ENCODE results near the gene DET1.
"Not testable (repeated sequence)": the region's sequence is repeated elsewhere in the genome, so short reads cannot be mapped to it uniquely, and the experiment has no call there.

Gene DET1

DNA sequence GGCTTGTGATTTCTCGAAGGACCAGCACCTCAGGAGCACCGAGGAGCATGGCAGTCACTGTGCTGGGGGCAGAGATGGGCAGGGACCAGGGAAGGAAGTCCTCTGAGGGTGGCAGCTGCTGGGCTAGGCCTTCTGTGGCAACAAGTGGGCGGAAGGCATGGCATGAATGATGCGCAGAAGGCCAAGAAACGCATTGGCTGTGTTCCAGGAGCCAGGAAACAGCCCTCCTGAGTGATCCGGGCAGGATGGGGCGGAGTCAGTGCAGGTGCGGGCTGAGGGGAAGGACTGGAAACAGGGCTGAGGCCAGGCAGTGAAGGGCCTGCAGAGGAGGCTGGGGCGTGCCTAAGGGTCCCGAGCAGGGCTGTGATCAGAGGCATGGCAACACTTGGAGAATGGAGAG, 55.3 kb downstream of the DET1 start:
- no peak for DNase-seq

DNA sequence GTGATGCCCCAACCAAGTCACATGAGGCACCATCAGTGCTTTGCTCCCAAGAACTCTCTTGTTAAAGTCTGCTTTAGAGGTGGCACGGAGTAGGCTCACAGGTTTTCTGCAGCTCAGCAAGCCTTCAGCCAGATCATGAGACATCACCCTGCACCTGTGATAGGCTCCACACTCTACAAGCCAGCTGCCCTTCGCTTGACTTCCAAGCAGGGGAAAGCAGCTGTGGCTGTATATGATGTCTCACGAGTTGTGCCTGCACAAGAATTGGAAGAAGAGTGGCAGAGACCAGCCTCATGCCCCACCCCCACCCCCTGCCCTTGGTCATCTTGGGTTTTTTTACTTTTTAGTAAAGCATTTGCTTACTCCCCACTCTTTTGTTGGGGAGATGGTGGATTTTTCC, 56.4 kb downstream of the DET1 start:
- DNase-seq: no peak

DNA sequence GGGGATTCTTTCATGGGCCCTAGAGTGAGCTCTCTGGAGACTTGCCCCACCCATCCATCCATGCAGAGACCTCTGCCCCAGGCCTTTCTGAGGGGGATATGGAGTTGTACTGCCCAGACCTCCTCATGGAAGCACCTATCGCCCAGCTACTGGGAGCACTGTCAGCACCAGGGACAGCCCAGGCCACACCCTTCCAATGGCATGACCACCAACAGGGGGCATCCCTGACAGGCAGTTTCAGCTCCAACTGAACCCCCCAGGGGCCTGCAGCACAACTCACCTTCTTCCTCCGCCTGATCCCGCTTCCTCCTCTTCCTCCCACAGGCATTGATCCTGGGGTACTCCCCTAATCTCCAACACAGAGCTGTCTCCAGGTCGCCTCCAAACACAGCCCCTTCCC, 57.2 kb downstream of the DET1 start:
- no peak for DNase-seq

DNA sequence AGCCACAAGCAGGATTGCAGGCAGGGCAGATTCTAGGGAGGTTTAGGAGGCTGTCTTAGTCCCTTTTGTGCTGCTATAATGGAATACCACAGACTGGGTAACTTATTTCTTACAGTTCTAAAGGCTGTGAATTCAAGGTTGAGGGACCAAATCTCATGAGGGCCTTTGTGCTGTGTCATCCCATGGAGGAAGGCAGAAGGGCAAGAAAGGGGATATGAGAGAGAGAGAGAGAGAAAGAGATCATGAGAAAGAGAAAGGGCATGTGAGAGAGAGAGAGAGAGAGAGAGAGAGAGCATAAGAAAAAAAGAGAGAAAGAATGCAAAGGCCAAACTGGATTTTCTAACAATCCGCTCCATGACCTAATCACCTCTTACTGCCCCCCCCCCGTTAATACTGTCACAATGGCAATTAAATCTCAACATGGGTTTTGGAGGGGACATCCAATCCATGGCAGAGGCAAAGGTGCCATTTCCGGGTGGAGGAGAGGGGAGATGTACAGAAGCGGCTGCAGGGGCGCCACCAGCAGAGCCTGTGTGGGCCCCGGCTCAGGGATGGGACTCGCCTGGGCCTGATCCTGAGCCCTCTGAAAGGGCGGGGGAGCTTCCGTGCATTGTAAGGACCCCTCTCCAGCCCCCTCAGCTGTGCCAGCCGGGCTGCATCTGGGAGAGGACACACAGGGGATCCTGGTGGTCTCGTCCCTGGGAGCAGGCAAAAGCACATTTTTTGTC, 58.5 kb downstream of the DET1 start:
- no peak for DNase-seq

DNA sequence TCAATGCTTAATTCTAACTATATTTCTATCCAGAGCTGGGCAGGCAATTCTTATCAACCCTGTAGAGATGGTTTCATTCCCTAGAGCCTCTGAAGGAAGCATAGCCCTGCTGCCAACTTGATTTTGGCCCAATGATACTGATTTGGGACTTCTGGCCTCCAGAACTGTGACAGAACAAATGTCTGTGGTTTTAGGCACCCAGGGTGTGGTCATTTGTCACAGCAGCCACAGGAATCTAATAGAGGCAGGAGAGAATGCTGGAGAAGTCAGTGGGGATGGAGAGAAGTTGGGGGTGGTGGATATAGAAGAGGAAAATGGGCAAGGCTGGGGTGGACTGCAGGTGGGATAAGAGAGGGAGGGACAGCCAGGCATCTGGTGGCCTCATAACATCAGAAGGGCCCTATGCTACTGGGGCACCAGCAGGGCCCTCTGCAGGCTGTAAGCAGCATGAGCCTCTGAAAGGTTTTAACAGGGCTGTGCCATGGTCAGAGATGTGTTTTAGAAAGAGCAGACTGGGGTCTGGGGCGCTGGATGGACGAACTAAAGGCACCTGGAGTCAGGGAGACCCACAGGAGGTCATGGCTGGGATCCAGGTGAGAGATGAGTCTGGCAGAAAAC, 59.2 kb downstream of the DET1 start:
- no peak for DNase-seq

DNA sequence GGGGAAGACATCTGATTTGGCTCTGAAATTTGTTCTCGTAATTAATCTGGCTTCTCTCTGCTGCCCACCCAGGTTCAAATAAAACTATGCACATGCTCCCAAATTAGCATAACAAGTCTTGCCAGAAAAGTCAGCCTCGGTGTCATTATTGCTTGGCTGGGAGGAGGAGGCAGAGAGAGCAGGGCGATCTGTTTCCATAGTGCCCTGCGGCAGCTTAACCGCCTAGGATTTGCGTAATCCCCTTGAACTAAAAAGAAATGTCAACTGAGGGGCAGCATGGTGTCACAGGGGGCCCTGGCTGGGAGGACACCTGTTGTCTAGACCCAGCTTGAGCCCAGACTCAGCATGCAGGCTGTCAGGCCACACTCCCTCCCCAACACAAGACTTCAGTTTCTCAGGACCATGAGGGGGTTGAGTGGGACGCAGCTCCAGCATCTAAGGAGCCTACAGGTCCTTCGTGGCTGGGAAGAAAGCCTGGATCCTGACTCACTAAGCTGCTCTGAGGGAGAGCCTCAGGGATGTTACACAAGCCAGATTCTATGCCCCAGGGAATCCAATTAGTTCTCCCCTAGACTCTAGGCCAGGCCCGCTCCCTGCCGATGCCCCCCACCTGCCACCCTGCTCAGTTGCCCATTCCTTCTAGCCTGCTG, 61.7 kb downstream of the DET1 start:
- no peak for DNase-seq

DNA sequence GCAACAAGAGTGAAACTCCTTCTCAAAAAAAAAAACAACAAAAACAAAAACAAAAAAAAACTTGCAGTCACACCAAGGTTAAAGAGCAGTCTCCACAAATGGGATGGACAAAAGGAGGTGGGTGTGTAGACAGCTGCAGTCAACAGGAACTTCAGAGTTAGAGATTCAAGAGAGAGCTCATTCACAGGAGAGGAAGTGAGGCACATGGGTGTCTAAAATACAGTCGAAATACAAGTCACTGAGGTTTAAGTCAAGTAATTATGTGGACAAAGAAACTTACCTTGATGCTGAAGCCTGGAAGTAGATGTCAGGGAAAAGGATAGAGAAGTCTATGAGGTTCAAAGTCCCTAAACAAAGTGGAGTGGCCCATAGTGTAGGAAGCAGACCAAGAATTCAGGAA, 64.2 kb downstream of the DET1 start:
- no peak for DNase-seq

DNA sequence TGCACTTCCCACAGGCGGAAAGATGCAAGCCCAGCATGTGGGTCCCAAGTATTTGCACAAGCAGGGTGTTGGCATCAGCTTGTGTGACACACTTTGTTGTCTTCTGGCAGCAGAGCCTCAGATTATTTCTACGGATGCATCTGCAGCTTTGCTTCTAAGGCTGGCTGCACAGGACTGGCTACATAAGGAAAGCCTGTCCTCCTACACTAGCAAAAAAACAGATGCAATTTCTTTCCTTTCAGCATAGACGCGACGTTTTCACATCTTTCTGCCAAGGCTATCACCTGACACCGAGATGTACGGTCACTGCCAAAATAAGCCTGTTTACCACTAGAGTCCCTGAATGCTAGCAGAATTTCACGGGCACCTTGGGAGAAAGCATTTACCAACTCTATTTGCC, 65.5 kb downstream of the DET1 start:
- DNase-seq: no peak

DNA sequence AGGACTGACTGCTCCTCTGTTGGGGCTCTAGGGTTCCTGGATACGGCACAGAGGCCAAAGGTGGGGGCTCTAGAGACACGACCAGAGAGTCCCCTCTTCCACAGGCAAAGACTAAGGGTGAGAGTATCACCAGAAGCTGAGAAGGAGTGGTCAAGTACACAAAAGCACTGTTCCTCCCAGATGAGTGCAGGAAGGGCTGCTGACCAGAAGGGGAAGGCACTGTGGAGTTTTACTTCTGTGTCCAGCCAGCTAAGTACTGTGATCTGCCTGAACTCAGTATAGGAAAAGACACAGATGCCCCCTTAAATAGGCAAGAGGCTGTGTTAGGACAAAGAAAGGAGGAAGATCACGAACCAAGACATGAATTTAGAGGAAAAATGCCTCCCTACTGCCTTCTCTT, 67.3 kb downstream of the DET1 start:
- no peak for DNase-seq

DNA sequence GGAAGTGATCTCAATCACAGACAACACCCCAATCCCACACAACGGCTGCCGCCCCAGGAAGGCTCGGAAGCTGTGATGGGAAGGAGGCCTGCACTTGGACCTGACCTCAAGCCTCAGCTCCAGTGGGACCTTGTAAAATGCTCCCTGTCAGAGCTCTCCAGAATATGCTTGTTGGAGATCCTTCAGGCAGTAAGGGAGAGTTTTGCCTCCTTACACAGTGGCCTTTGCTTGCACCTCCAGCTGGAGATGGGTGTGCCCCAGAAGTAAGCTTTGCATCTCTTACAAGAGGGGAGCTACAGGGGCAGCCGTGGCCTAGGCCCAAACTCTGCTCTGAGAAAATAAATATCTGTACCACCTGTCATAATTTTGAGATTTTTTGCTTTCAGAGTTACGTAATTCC, 68.6 kb downstream of the DET1 start:
- no peak for DNase-seq

DNA sequence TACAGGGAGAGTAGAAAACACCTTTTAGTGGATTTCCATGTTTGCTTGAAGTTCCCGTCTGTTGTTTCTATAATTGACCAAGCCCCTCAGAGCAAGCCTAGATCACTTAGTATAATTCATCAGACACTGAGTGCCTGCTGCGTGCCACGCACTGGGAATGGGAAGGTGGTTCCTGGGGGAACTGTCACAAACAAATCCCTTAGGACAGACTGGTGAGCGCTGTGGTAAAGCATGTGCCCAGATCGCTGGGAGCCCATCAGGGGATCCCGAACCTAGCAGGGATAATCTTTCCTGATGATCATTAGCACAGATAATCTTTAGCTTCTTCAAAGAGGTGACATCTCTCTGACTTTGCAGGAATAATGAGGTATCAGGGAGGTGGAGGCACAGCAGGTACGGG, 69.4 kb downstream of the DET1 start:
- DNase-seq: no peak

DNA sequence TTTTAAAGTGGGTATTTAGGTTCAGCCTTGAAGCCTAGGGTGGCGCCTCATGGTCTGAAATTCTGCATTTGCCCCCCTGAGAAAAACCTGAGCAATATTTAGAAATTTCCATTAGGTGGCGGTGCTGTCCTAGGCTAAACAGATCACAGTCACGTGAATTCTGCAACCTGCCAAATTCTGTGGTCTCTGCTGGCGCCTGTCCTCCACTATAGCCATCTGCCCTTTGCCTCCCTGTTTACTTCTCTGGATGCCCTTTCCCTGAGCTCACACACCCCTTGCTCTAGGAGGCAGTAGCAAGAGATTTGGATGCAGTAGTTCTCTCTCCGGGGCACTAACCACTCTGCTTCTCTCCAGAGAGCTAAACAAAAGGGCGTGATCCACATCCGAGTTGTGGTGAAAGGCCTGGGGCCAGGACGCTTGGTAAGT, 69.8 kb downstream of the DET1 start:
- no peak for DNase-seq

DNA sequence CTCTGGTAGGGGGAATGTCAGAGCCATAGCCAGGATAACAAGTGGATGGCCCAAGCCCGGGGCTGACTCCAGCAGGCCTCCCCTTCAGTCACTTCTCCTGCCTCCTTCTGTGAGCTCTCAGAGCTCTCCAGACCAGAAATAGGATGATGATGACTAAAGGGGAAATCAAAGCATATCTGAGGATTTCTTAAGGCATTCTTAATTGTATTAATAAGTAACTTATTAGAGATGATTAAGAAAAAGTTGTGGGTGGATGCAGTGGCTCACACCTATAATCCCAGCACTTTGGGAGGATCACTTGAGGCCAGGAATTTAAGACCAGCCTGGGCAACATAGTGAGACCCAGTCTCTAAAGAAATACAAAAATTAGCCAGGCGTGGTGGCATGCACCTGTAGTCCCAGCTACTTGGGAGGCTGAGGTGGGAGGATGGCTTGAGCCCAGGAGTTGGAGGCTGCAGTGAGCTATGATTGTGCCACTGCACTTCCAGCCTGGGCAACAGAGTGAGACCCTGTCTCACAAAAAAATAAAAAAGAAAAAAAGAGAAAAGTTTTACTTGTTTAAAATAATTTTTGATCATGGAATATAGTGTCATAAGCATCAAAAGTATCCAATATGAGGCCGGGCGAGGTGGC, 72.7 kb downstream of the DET1 start:
- DNase-seq: not testable (repeated sequence)

DNA sequence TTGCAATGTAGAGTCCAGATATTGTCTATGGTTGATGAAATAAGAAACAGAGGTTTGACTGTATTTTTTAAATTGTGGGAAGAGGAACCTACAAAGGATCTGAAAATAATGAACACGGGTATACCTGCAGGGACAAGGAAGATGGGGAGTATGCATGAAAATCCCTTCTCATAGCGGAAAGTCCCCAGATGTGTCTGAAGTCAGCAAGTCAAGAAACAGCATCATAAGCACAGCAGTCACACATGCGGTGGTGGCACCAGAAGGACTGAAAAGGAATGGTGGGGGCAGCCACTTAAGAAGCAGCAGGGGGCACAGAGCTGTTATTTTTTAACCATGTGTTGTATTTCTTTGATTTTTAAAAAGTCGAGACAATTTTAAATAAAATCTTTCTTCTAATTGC, 74.3 kb downstream of the DET1 start:
- DNase-seq: no peak

DNA sequence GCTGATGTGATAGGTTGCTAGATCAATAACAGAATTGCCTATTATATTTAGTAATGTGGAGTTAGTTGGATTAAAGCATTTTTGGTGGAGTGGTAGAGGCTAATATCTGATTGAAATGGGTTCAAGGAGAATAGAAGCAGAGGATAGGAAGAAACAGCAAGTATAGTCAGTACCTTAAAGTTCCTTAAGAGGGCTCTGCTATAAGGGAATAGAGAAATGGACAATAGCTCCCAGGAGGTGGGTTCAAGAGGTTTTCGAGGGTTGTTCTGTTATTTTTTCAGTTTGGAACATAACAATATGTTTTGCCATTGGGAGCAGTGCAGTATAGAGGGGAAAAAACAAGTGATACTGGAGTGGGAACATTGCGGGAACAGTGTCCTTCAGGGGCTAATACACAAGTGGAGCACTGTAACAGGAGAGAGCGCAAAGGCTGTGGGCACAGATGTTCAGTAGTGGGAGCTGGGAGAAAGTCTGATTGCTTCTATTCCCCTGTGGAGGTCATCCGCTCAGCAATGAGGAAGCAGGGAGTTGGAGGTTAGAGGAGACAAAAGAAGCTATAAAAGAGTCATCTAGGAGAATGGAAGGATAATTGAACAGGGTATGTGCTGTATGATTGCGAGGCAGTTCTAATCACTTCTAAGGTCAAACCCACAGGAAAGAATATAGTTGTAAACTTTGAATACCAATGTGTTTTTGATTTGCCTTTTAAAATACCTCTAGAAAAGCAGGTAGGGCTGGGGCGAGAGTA, 75.7 kb downstream of the DET1 start:
- DNase-seq: no peak

DNA sequence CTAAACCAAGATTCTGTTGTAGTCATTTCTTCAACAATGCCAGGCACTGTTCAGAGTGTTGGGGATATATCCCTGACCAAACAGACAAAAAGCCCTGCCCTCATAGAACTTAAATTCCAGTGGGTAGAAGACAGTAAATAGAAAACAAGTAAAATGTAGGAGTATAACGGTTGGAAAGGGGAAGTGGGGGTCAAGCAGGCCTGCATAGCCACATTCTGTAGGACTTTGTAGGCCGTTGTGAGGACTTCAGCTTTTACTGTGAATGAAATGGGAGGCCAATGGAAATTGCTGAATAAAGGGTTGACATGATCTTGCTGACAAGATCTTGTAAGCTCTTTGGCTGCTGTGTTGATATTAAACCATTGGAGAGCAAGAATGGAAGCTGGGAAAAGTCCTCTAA, 77.2 kb downstream of the DET1 start:
- no peak for DNase-seq

DNA sequence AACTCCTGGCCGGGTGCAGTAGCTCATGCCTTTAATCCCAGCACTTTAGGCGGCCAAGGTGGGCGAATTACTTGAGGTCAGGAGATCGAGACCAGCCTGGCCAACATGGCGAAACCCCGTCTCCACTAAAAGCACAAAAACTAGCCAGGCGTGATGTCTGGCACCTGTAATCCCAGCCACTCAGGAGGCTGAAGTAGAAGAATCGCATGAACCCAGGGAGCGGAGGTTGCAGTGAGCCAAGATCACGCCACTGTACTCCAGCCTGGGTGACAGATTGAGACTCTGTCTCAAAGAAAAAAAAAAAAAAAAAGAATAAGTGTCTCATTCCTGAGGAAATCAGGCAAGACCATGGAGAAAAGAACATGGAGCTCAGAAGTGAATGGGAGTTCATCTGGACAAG, 77.8 kb downstream of the DET1 start:
- not testable (repeated sequence) for DNase-seq

DNA sequence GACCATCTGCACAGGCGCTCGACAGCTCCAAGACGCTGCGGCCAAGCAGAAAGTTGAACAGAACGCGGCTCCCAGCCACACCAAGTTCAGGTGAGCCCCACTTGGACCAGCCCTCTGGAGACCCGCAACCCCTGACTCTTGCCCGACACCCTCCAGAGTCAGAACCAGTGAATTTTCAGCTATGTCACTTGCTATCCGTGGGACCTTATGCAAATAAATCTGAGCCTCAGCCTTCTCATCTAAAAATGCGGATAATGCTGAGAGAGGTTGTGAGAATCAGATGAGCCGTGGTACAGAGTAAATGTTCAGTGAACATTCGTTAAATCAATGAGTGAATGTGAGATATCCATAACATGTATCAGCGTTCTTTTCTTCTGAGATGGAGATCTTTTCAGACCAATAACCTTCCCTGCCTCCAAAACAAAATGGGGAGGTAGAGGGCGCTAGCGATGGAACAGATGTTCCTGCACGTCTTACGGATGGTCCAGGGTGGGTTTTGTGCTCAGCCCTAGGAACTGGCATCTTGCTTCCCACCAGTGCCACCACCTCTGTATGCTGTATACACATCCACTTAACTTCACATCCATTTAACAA, 78.4 kb downstream of the DET1 start:
- no peak for DNase-seq

DNA sequence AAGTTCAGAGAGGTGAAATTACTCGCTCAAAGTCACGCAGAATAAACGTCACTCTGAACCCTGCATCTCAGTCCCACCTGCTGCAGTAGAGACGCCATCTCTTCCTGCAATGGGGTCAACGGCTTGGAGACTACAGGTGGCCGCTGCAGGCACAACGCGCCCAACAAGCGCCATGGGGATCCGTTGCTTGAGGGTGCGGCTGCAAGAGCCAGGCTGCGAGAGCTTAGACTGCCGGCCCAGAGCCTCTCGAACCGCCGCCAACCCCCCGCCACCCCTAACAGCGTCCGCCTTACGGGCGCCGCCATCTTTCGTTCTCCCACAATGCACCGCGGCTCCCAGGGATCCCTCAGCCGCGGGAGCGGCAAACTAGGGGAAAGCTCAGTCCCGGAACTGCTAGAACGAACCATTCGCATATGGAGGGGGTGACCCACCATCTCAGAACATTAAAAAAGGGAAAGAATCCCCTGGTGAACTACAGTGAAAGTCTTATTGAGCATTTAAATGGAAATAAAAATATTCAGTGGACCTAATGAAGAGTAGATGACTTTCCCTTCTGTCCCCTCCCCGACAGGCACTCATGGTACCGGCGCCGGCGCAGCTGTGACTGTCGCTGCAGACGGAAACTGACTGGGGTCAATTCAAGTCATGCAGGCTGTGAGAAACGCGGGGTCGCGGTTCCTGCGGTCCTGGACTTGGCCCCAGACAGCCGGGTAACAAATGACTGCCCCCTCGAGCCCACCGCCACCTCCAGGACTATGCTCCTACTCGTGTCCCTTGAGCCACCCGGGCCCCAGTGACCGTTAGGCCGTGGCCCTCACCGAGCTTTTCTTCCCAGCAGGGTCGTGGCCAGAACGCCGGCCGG, 79.2 kb downstream of the DET1 start, which contains the start of the genes MRPL46 and MRPS11:
Gene MRPL46 (minus strand): TSS at position 316 of the 862 bp plus-strand sequence. CDS start 11 bp downstream, at position 305.
Gene MRPS11 (plus strand): TSS at position 636 of the 862 bp plus-strand sequence. CDS start 10 bp downstream, at position 646.
- peak; percentile 48 for DNase-seq

DNA sequence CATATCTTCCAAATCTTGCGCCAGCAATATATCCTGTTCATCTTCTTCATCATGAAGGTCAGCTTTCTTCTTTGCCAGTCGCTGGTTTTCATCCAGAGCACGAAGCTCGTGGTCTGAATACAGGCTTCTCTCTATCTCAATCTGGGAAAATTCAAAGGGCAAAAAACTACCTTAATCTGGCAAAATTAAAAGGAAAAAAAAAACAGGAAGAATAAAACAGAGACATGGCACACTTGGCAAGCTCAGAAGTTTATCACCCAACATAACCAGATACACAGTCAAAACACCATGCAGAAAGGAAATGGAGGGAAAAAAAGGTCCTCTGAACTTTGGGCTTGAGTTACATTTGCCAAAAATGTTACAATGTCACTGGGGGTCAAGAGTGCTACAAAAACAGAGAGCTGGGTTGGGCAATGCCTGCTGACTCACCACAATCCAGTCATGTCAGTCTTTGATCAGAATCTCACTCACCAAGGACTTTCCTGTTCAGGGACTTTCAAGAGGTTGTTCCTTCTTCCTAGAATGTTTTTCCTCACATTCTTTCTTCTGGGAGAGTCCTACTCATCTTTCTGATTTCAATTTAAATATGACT, 80.8 kb downstream of the DET1 start:
- DNase-seq: no peak
